GM23248 (cell line): ENCODE measurements around the gene RANBP6. TPM values are rescaled to one million over a fixed set of nuclear protein-coding genes. Genes with fewer than 3 reads are reported as not detected.
A peak's percentile ranks its signal among the peaks of the same experiment; 100 is the strongest.

ENCODE experiments used
- DNase-seq: peaks from one replicate; pipeline ENCODE4 v3.0.0-alpha.2; 2015
- H2AFZ ChIP-seq: fragments of 200-600 bp; sonication (generic); 2 replicates; pipeline ENCODE4 v1.6.1; 2016; ENCODE audit warnings: antibody characterized with exemption
- H3F3A ChIP-seq: fragments of 200-600 bp; sonication (generic); 2 replicates; pipeline ENCODE4 v1.6.1; 2016; ENCODE audit warnings: mild to moderate bottlenecking, antibody characterized with exemption, mixed run types; ENCODE audit not compliant: insufficient read depth
- H3K27ac ChIP-seq: fragments of 200-600 bp; sonication (generic); 2 replicates; pipeline ENCODE4 v1.5.1; 2016; ENCODE audit warnings: mild to moderate bottlenecking
- H3K27me3 ChIP-seq: fragments of 200-600 bp; sonication (generic); replicated peaks from 2 replicates; pipeline ENCODE4 v1.6.1; 2016; ENCODE audit warnings: mild to moderate bottlenecking; ENCODE audit not compliant: insufficient read depth
- H3K36me3 ChIP-seq: fragments of 200-600 bp; sonication (generic); 2 replicates; pipeline ENCODE4 v1.6.1; 2016; ENCODE audit warnings: low read depth, mild to moderate bottlenecking
- H3K4me1 ChIP-seq: fragments of 200-600 bp; sonication (generic); 2 replicates; pipeline ENCODE4 v1.6.1; 2016; ENCODE audit warnings: mild to moderate bottlenecking; ENCODE audit not compliant: insufficient read depth
- H3K4me2 ChIP-seq: fragments of 200-600 bp; sonication (generic); one replicate; pipeline ENCODE4 v1.6.1; 2016; ENCODE audit warnings: mild to moderate bottlenecking; ENCODE audit not compliant: unreplicated experiment
- H3K4me3 ChIP-seq: fragments of 200-600 bp; sonication (generic); 2 replicates; pipeline ENCODE4 v1.5.1; 2016; ENCODE audit warnings: mild to moderate bottlenecking
- H3K79me2 ChIP-seq: fragments of 200-600 bp; sonication (generic); 2 replicates; pipeline ENCODE4 v1.6.1; 2016; ENCODE audit warnings: mild to moderate bottlenecking; ENCODE audit not compliant: insufficient read depth
- H3K9ac ChIP-seq: fragments of 200-600 bp; sonication (generic); 2 replicates; pipeline ENCODE4 v1.6.1; 2016; ENCODE audit warnings: mild to moderate bottlenecking
- H3K9me2 ChIP-seq: fragments of 200-600 bp; sonication (generic); 2 replicates; pipeline ENCODE4 v1.6.1; 2016; ENCODE audit warnings: mixed run types, mild to moderate bottlenecking, moderate library complexity; ENCODE audit not compliant: insufficient read depth
- H3K9me3 ChIP-seq: fragments of 200-600 bp; sonication (generic); one replicate; pipeline ENCODE4 v1.6.1; 2017; ENCODE audit warnings: low read depth
- H4K20me1 ChIP-seq: fragments of 200-600 bp; sonication (generic); 2 replicates; pipeline ENCODE4 v1.6.0; 2016; ENCODE audit not compliant: insufficient read depth
- EZH2 ChIP-seq: fragments of 200-600 bp; sonication (generic); IDR thresholded peaks from 2 replicates; pipeline ENCODE4 v1.6.1; 2018; ENCODE audit warnings: antibody characterized with exemption, mild to moderate bottlenecking; ENCODE audit not compliant: insufficient read depth, poor library complexity, severe bottlenecking
- EZH2phosphoT487 ChIP-seq: fragments of 200-600 bp; sonication (generic); IDR thresholded peaks from 2 replicates; pipeline ENCODE4 v1.6.1; 2018; ENCODE audit warnings: antibody characterized with exemption, moderate library complexity, mild to moderate bottlenecking, low read depth; ENCODE audit not compliant: insufficient read depth
- WGBS, 2 experiments: methylation state at CpG; one replicate each; pipeline ENCODE4 v1.1.6; 2015 to 2017; ENCODE audit warnings: low lambda C conversion rate in 2 of 2, low coverage in 1 of 2; ENCODE audit errors: missing lambda C conversion rate in 2 of 2; 5-methylcytosine and 5-hydroxymethylcytosine counted together
- in situ Hi-C: fragments of 300-500 bp; cut with MboI; formaldehyde crosslinking; loops from 2 replicates; pipeline ENCODE4 v1.15.0; 2020
- polyA plus RNA-seq: library from polyadenylated mRNA; unstranded; fragments of >200 nt; fragmentation: Nextera tagmentation; extraction: Ambion mirVana; gene quantifications from 2 replicates; pipeline ENCODE4 v1.2.1, GENCODE V29; 2016
- total RNA-seq: library from RNA; depleted of rRNA; stranded (reverse); fragments of >200 nt; shearing (Covaris generic); gene quantifications from 2 replicates; pipeline ENCODE4 v1.2.3, GENCODE V29; 2014

The RANBP6 gene
- total and polyA plus RNA-seq, 2 experiments from 2014 or later: 16.3 to 25.7 TPM

DNA sequence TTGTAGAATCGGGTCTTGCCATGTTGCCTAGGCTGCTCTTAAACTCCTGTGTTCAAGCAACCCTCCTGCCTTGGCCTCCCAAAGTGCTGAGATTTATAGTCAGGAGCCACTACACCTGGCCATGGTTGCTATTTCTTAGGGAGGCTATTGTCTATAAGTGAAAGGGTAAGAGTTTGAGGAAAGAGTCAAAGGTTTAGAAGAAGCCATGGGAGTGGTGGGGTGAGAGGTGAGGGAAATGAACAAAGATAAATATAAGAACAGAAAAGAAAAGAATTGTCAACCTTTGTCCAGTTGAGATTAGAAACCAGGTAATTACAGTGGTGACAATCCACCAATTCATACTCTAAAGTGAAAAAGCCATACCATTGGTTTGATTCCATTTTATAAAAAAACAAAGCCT lies 32.6 kb upstream of the RANBP6 start:
- no peak for DNase-seq
- H3K4me1 ChIP-seq: peaks cover 6% of the 10 kb centered on the region; the same call in 1 of the 2 replicates
- no peak overlapping the region for H2AFZ ChIP-seq
- H3K27ac ChIP-seq: no peak overlapping the region
- in situ Hi-C loops: no loop called here
- H3K4me3 ChIP-seq: no peak overlapping the region
- 84 to 100% methylated on average over 1 of the region's 1 CpG for WGBS, 2 experiments
- no peak overlapping the region for H3K9ac ChIP-seq
- H4K20me1 ChIP-seq: no peaks in the 10 kb centered on the region
- H3K27me3 ChIP-seq: no peaks in the 10 kb centered on the region
- H3F3A ChIP-seq: 0 out of 2 replicates have a peak, but pooled peaks cover 8% of the 10 kb centered on the region
- no peaks in the 10 kb centered on the region for H3K9me2 ChIP-seq
- H3K9me3 ChIP-seq: no peaks in the 10 kb centered on the region
- TF ChIP-seq EZH2phosphoT487 (no peak), EZH2 (no peak)
- no peaks in the 10 kb centered on the region for H3K79me2 ChIP-seq
- H3K4me2 ChIP-seq: no peak overlapping the region
- H3K36me3 ChIP-seq: no peaks in the 10 kb centered on the region

DNA sequence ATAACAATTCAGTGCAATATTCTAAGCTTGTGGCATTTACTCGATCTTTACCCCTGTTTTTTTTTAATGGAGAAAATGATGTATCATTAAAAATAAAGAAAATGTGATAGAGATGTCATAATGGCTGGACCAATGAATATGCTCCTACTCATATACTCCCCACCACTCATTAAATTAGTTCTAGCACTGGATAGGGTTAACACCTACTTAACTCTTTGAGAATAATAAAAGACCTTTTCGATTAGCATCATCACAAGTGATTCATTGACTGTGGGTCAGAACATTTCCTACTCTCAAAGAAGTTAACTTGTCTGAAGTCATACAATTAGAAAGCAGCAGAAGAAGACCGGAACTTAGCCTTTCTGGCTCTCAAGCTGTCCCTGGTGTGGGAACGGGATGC lies 31.6 kb upstream of the RANBP6 start:
- Histone ChIP-seq H3K9ac (no peak overlapping the region), H4K20me1 (no peaks in the 10 kb centered on the region), H3K9me3 (no peaks in the 10 kb centered on the region), H3K4me1 (0 out of 2 replicates have a peak, but pooled peaks cover under 1% of the 10 kb centered on the region), H3K4me3 (no peak overlapping the region), H3K27me3 (0 out of 2 replicates have a peak, but pooled peaks cover 3% of the 10 kb centered on the region), H3K79me2 (no peaks in the 10 kb centered on the region), H3F3A (0 out of 2 replicates have a peak, but pooled peaks cover 1% of the 10 kb centered on the region), H3K36me3 (no peaks in the 10 kb centered on the region), H3K27ac (no peak overlapping the region), H3K9me2 (no peaks in the 10 kb centered on the region), H3K4me2 (no peak overlapping the region), H2AFZ (no peak overlapping the region)
- 44% methylated on average over 4 of the region's 4 CpGs for WGBS, 2 experiments
- in situ Hi-C loops: no loop called here
- DNase-seq: peak; percentile 5
- TF ChIP-seq EZH2phosphoT487 (no peak), EZH2 (no peak)

GRCh38 chr9:6045364-6045763 lies 29.9 kb upstream of the RANBP6 start:
- in situ Hi-C loops: no loop called here
- no peak overlapping the region for H3K27ac ChIP-seq
- no peaks in the 10 kb centered on the region for H3K4me1 ChIP-seq
- H3K9ac ChIP-seq: no peak overlapping the region
- no peaks in the 10 kb centered on the region for H4K20me1 ChIP-seq
- no peak for TF ChIP-seq EZH2
- no peak for TF ChIP-seq EZH2phosphoT487
- H3K4me2 ChIP-seq: no peak overlapping the region
- no peak overlapping the region for H3K4me3 ChIP-seq
- H3F3A ChIP-seq: no peaks in the 10 kb centered on the region
- H3K36me3 ChIP-seq: no peaks in the 10 kb centered on the region
- no peaks in the 10 kb centered on the region for H3K79me2 ChIP-seq
- no peak for DNase-seq
- H3K9me3 ChIP-seq: no peaks in the 10 kb centered on the region
- peaks cover 6% of the 10 kb centered on the region for H3K27me3 ChIP-seq
- no peaks in the 10 kb centered on the region for H3K9me2 ChIP-seq
- 66 to 67% methylated on average over 4 of the region's 4 CpGs for WGBS, 2 experiments
- no peak overlapping the region for H2AFZ ChIP-seq

GRCh38 chr9:6040077-6040476 lies 24.7 kb upstream of the RANBP6 start:
- no peak for DNase-seq
- H3K79me2 ChIP-seq: no peaks in the 10 kb centered on the region
- H3K36me3 ChIP-seq: no peaks in the 10 kb centered on the region
- H3K9ac ChIP-seq: no peak overlapping the region
- no peaks in the 10 kb centered on the region for H3K4me1 ChIP-seq
- H3K27ac ChIP-seq: no peak overlapping the region
- H3K4me2 ChIP-seq: no peak overlapping the region
- no peaks in the 10 kb centered on the region for H4K20me1 ChIP-seq
- peaks cover 11% of the 10 kb centered on the region for H3K27me3 ChIP-seq
- H3K9me2 ChIP-seq: no peaks in the 10 kb centered on the region
- H3K4me3 ChIP-seq: no peak overlapping the region
- in situ Hi-C loops: no loop called here
- H3F3A ChIP-seq: no peaks in the 10 kb centered on the region
- TF ChIP-seq EZH2phosphoT487 (no peak), EZH2 (no peak)
- 80 to 83% methylated on average over 3 of the region's 3 CpGs for WGBS, 2 experiments
- no peak overlapping the region for H2AFZ ChIP-seq
- H3K9me3 ChIP-seq: no peaks in the 10 kb centered on the region

DNA sequence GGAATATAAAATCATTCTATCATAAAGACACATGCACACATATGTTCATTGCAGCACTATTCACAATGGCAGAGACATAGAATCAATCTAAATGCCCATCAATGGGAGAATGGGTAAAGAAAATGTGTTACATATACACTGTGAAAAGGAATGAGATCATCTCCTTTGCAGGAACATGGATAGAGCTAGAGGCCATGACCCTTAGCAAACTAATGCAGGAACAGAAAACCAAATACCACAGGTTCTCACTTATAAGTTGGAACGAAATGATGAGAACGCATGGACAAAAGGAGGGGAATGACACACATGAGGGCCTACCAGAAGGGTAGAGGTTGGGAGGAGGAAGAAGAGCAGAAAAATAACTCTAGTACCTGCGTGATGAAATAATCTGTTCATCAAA lies 21.0 kb upstream of the RANBP6 start:
- Histone ChIP-seq H3K9ac (no peak overlapping the region), H3K27ac (no peak overlapping the region), H3K4me1 (no peaks in the 10 kb centered on the region), H3K4me3 (no peak overlapping the region), H3K9me2 (no peaks in the 10 kb centered on the region), H3K9me3 (no peaks in the 10 kb centered on the region), H3K79me2 (no peaks in the 10 kb centered on the region), H4K20me1 (no peaks in the 10 kb centered on the region), H3K27me3 (peaks cover 8% of the 10 kb centered on the region), H3F3A (no peaks in the 10 kb centered on the region), H3K36me3 (no peaks in the 10 kb centered on the region), H2AFZ (no peak overlapping the region), H3K4me2 (no peak overlapping the region)
- TF ChIP-seq EZH2 (no peak), EZH2phosphoT487 (no peak)
- no peak for DNase-seq
- WGBS, 2 experiments: 43 to 67% methylated on average over 3 of the region's 3 CpGs
- in situ Hi-C loops: no loop called here
